T follicular helper cell (primary cell): Measurements from ENCODE around the gene TIGD6.
"Not testable (repeated sequence)": the region's sequence is repeated elsewhere in the genome, so short reads cannot be mapped to it uniquely, and the experiment has no call there.

Source experiments
- DNase-seq: peaks from one replicate; pipeline ENCODE4 v3.0.0-alpha.2; 2020; ENCODE audit warnings: low read depth
- total RNA-seq, 2 experiments: gene quantifications; one replicate each; lab custom pipeline; 2026; lab: John Stamatoyannopoulos, UW

TIGD6 gene
- total RNA-seq = 4.7 to 5.6 reads per million in 2 experiments

GRCh38 chr5:150000256-150000989, at the start of gene TIGD6, which contains the start of gene HMGXB3:
Gene TIGD6 (minus strand): TSS chr5:150000654. CDS start chr5:149996348, 4,306 bp downstream.
Gene HMGXB3 (plus strand): TSS chr5:150000739. CDS start chr5:150004853, 4,114 bp downstream.
- DNase-seq = peak; percentile 59

- no peak for DNase-seq
Observed at GRCh38 chr5:150046031-150046430, 45.6 kb upstream of the TIGD6 start.

DNA sequence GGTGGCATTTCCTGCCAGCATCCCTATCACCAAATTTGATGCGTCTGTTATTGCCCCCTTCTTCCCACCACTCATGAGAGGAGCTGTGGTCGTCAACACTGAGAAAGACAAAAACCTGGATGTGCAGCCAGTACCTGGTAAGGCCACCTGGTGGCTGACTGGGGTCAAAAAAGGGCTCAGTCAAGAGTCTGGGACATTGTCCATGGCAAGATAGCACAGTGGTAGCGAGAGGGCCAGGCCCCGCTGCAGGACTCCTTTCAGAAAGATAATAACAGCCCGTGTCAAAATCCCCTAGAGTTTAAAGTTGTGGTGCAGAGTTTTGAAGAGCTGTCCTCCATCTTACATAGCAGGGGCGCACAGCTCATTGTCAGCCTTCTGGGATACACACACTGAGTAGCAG, 45.1 kb upstream of the TIGD6 start:
- DNase-seq = no peak

- no peak for DNase-seq
Observed at GRCh38 chr5:150044712-150045111, 44.3 kb upstream of the TIGD6 start.

- no peak for DNase-seq
Observed at GRCh38 chr5:150044329-150044681, 43.9 kb upstream of the TIGD6 start.

- no peak for DNase-seq
Observed at GRCh38 chr5:150043657-150044328, 43.3 kb upstream of the TIGD6 start.

- no peak for DNase-seq
Observed at GRCh38 chr5:150042459-150042858, 42.0 kb upstream of the TIGD6 start.

GRCh38 chr5:150038547-150038946, 38.1 kb upstream of the TIGD6 start:
- no peak for DNase-seq

GRCh38 chr5:150036513-150036912, 36.1 kb upstream of the TIGD6 start:
- DNase-seq = no peak

- DNase-seq = no peak
Observed at GRCh38 chr5:150035139-150035895, 34.9 kb upstream of the TIGD6 start.

- DNase-seq = no peak
Observed at GRCh38 chr5:150034662-150035061, 34.2 kb upstream of the TIGD6 start.

GRCh38 chr5:150033334-150033733, 32.9 kb upstream of the TIGD6 start:
- no peak for DNase-seq

DNA sequence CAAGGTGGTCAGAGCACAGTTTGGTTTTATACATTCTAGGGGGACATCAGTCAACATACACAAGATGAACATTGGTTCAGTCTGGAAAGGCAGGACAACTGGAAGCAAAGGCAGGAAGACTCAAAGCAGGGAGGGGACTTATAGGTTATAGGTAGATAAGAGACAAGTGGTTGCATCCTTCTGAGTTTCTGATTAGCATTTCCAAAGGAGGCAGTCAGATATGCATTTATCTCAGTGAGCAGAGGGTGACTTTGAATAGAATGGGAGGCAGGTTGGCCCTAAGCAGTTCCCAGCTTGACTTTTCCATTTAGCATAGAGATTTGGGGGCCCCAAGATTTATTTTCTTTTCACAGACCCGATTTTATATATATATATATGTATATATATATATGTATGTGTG, 27.6 kb upstream of the TIGD6 start:
- not testable (repeated sequence) for DNase-seq

- no peak for DNase-seq
Observed at GRCh38 chr5:150026682-150027172, 26.3 kb upstream of the TIGD6 start.

DNA sequence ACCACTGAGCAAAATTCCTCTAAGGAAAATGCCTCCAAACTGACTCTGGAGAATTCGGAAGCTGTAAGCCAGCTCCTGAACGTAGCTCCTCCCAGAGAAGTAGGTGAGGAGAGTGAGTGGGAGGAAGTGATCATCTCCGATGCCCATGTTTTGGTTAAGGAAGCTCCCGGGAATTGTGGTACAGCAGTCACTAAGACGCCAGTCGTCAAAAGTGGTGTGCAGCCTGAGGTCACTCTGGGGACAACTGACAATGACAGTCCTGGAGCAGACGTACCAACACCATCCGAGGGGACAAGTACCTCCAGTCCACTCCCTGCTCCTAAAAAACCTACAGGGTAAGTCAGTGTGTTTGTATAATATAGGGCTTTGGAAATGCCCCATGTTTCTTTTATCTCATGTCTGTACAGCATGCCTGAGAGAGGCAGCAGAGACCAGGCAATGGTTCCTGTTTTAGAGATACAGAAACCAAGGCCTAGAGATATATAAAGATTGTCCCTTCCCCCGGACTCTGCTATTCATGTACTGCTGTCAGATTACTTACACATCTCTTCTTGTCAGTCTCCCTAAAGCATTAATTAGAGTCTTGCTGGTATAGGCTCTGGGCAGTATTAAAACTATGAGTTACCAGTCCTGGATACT, 24.0 kb upstream of the TIGD6 start:
- no peak for DNase-seq

DNA sequence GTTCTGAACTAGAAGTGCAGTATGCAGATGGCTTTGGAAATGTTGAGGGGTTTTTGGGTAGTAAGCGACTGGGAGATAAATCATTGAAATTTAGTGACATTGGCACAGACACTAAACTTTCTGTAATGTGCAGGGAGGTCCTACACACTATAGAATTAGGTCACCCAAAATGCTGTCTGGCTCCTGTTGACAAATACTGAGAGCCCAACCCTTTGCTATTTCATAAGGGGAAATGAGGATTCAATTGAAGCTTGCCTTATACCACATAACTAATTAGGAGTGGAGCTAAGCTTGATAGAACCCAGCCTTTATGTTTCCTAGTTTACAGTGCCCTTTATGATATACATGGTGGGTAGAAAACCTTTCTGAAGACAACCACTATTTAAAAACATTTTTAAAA, 22.7 kb upstream of the TIGD6 start:
- no peak for DNase-seq

DNA sequence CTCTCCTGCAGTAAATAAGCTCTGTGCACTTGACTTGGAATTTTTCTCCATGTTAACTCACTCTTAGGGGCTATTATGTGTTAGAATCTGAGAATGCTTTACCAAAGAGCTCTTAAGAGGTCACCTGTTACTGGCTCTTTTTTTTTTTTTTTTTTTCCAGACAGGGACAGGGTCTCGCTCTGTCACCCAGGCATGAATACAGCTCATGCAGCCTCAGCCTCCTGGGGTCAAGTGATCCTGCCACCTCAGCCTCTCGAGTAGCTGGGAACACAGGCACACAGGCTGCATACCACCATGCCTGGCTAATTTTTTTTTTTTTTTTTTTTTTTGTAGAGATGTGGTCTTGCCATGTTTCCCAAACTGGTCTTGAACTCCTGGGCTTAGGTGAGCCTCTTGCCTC, 22.2 kb upstream of the TIGD6 start:
- DNase-seq = no peak

GRCh38 chr5:150022158-150022531, 21.7 kb upstream of the TIGD6 start:
- DNase-seq = no peak

DNA sequence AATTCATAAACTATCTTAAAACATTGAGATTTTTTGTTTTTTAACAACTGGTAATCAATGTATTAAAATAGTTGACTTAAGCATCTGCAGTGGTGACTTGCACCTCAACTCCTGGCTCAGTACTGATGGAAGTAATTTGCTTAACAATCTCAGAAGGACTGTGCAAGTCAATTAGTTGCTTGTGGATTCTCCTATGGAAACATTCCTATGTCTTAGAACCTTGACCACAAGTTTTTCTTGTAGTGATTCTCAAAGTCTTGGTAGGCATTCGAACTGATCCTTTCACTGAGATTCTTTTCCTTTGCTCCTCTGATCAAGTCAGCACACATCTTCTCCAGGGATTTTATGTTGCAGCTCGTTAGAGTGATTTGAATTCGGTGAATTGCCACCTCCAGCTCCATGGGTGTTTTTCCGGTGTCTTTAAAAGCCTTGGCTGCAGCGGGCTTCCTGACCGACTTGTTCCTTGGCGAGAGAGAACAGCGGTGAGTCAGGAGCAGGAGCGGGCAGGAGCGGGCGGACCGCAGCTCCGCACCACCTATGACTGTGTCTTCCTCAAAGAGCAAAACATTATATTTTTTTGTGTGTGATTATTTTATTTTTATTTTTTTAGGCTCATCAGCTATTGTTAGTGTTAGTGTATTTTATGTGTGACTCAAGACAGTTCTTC, 21.2 kb upstream of the TIGD6 start:
- no peak for DNase-seq

GRCh38 chr5:150020249-150020648, 19.8 kb upstream of the TIGD6 start:
- DNase-seq = no peak

DNA sequence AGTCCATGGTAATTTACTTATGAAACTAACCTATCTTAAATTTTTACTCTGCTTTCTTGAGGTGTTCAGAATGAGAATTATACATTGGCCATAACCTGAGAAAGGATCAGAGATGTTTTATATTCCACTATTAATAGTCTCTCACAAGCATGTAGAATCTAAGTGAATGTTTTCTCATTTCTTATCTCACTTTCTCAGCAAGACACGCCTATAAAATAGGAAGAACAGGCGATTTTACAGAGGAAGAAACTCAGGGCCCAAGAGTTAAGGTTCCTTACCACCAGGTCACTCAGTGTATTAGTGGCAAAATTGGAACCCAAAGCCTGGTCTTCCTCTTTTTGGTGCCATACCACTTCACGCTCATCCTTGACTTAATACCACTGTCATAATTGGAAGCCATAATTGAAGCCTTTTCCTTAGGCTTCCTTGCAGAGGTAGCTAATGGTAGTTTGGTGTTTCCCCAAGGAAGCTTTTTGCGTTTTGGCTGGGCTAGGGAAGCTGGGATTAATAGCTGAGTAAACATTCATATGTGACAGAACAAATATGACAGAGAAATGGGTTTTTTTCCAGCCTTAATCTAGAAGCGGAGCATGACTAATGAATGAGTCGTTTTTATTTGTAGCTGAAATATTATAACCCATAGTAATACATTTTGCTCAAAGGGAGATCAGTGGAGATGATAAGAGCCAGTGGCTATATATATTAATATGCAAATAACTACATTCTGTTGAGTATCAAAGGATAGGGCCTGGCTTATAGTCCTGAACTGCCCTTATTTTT, 17.0 kb upstream of the TIGD6 start:
- no peak for DNase-seq
